ENCODE measurements around the gene HMX1. TPM values are rescaled to one million over a fixed set of nuclear protein-coding genes. Genes with fewer than 3 reads are reported as not detected.

The HMX1 gene
- polyA plus RNA-seq, 4 donors: not detected

DNA sequence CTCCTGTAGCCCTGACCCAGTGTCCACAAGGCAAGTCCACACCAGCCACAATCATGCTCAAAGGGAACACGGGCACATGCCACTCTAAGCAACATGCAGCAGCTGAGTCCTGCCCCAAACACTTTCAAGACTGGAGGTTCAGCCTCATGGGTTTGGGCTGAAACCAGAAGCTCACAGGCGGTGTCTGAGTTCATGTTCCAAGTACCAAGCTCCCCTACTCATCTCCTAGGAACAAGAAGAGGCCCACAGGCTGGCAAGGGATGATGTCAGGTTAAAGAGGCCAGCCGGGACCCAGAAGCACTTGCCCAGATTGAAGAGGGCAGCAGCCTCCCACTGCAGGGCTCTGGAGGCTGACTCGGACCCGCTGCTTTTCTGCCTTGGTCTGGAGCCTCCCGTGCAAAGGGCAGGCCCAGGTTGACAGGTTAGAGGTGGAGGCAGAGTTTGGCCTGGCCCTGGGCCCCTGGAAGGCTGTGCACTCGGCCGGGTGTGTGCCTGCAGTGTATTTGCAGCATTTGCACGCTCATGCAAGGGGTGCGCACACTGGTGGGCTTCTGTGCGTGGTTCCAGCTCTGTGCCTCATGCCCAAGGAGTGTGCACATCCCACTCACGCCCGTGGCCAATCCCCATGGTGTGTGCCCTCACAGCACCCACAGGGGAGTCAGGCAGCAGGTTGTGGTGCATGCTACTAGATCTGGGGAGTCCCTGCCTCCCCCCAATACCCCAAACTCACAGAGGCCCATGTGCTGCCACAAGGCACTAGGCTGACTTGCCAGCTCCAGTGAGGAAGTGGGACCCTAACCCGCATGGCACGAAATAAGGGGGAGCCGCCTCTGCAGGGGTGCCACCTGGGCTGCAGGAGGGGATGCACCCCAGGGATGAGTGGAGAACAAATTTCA lies 2.4 kb downstream of the HMX1 start:
- DNase-seq (ENCODE audit: low read depth in 4 of 4, low spot score in 2 of 4): no peak

DNA sequence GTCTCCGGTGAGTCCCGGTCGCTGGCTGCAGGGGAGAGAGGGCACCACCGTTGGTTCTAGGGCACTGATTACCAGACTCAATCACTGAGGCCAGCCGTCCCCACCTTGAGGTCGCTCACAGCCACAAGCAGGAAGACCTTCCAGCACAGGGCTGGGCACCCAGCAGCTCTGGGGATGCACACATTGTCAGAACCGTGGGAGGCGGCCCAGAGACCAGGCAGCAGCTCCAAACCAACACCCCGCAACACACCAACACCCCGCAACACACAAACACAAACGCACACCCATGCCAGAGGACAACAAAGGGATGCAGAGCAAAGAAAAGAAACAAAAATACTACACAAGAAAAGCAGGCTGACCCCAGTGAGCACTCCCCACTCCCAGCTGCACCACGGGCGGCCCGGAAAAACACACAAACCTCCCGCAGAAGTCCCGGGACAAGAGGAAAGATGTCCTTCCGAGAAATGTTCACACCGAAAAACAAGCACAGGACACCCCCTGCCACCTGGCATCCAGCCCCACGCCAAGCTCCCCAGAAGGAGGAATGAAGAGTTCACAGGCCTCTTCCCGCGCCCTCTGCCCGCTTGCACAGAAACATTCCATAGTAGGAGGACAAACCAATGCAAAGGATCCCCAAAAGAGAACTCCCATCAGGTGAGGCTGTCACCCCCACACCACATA lies 3.2 kb downstream of the HMX1 start:
- DNase-seq (ENCODE audit: low read depth in 4 of 4, low spot score in 2 of 4): no peak

DNA sequence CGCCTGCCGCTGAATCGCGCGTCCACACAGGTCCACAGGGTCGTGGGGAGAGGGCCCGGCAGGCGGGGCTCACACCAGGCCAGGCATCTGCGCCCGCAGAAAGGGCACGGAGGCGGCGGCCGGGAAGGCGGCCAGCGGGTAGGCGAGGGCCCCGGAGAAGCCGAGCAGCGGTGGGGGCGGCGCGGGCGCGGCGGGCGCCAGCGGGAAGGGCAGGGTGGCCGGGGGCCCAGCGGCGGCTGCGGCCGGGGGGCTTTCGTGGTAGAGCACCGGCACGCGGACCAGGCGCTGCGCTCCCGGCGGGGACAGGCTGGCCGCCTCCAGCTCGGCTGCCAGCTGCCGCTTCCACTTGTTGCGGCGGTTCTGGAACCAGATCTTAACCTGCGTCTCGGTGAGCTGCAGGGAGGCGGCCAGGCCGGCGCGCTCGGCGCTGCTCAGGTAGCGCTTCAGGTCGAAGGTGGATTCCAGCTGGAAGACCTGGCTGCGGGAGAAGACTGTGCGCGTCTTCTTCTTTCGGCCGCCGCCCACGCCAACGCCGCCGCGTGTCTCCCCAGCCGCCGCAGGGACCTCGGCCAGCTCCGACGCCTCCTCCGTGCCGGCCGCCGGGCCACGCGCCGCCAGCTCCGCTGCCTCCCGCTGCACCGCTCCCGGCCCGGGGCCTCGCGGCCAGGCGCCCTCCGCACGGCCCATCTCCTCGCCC lies 3.9 kb downstream of the HMX1 start:
- no peak for DNase-seq (ENCODE audit: low read depth in 4 of 4, low spot score in 2 of 4)

DNA sequence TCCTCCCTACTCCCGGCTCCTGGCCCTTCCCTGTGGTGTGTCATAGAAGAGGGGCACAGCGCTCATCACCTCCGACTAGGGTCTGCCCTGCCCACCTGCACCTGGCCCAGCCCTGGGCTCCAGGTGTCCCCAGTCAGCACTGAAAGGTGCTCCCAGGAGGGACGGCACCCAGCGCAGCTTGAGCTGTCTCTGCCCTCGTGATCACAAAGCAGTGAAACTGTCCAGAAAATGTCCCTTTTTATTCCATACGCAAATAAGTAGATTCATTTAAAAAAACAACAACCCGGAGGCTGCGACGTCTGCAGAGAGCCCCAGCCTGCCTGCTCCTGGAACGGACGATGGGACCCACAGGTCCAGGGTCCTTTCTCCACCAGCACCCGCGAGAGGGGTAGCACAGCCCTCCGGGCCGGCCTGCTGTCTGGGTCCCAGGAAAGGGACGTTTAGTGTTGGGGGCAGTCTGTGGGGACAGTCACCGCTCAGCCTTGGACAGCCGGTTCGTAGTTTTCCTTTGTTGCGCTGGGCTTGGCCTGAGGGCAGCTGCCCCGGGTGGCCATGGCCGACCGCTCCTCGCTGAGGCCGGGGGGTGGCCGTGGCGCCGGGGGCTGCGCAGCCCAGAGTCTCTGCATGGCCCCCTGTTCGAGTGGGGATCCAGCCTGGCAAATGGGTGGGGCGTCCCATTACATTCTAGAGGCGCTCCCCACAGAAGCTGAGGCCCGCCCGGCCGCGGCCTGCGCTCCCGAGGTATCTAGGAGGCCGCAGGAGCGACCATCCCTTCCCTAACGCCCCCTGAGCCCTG lies 4.6 kb downstream of the HMX1 start:
- DNase-seq (ENCODE audit: low read depth in 4 of 4, low spot score in 2 of 4): no peak

DNA sequence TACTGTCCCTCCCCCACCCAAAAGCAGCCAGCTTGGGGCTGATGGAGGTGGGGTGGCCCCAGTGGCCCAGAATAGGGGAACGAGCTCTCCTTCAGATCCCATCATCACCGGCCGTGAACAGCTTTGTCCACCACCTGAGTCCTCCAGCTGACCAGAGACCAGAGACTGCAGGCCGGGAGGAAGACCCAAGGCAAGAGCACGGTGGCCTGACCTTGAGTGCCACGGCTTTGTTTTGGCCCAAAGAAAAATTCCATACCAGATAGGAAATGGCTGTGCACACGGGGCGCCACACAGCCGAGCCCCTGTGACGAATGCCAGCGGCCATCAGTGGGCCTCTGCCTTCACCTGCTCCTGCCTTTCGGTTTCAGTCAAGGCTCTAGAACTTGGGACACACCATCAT lies 5.2 kb downstream of the HMX1 start:
- DNase-seq (ENCODE audit: low read depth in 4 of 4, low spot score in 2 of 4): no peak

DNA sequence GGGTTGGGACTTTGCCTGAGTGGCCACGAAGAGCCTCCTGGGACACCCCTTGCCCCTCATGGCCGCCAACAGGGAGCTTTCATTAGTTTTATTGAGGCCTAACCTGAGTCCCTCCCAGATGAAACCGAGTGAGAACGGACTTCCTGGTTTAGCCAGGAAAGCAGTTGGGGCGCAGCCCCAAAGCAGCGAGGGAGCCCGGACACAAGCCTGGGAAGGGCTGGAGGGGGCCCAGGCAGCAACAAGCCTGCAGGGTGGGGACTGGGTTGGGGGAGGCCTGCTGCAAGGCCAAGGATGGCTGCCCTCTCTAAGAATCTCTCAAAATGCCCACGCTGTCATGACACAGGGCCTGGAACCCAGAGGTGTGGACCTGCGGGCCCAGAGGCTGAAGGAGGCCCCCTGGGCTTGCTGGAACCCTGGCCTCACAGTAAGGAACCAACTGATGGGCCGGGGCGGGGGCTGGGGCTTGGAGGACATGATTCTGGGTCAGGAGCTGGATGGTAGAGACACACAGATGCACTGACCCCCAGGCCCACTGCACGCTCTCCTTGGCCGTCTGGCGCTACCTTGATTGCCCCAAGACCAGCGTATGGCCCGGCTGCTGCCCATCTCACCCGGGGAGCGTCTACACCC lies 5.8 kb downstream of the HMX1 start:
- no peak for DNase-seq (ENCODE audit: low read depth in 4 of 4, low spot score in 2 of 4)

DNA sequence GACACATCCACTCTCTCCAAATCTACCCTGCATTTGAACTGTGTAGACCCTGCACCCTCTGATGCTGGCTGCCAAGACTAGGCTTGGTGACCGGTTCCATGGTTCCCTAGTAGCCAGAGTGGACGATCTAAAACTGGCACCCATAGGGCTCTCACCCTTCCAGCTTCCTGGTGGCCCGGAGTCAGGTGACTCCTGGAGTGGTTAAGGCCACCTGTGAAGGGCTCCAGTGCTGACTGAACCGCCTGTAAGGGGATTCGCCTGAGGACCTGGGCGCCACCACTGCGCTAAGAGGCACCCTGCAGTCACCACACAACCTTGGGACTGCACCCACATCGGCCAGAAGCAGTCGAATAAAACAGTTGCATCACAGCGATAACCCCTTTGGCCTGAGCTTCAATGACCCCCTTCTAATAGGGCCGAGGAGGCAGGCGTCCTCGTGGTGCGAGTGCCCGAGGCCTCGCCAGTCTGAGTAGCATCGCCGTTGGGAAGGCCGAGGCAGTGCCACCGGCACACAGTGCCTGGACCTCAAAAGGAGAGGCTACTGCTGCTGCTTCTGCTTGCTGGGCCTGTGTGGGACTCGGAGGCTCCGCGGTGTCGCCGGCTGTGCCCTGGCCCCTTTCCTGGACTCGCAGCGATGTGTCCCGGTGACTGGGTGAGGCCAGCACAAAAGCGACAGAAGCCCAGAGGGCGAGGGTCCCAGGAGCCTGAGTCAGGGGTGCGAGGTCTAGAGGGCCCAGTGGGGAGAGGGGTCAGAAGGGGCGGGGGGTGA lies 6.5 kb downstream of the HMX1 start:
- no peak for DNase-seq (ENCODE audit: low read depth in 4 of 4, low spot score in 2 of 4)

DNA sequence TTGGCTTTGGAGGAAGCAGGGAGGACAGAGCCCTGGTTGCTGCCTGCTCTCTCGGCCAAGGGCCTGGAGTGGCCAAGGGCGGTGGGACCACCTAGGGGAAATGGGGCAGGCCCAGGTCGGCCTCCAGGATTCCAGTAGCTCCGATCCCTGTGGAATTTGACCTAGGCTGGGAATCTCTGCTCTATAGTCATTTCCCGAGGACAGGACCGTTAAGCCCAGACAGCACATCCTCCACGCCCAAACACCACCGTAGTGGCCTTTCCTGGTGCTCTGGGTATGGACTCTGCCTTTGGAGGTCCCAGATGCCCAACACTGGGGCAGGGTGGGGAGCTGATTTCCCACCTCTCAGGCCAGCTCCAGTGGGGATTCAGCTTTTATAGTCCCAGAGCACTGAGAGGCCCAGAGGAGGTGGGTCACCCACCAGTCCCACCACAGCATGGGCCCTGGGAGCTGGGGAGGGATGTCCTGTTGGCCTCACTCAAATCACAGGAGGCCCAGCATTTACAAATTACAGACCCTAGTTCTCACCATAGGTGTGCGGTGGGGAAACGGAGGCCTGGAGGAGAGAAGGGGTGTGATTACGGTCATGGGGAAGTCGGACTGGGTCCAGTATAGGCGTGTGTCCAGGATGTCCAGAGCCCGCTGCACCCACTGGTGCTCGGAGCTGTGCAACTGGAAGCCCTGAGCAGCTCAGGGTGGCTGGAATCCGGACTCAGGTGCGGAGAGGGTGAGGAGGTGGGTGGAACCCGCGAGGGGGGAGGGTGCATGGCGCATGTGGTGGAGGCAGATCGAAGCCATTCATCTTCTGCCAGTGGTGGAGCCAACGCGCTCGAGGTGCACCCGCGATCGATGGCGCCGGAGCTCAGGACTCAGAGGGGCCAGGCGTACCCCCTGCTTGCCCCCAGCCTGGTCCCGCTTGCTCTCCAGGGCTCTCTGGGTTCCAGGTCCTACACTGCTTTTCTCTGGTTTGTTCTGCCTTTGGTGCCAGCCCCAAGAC lies 7.7 kb downstream of the HMX1 start:
- DNase-seq (ENCODE audit: low read depth in 4 of 4, low spot score in 2 of 4): no peak

DNA sequence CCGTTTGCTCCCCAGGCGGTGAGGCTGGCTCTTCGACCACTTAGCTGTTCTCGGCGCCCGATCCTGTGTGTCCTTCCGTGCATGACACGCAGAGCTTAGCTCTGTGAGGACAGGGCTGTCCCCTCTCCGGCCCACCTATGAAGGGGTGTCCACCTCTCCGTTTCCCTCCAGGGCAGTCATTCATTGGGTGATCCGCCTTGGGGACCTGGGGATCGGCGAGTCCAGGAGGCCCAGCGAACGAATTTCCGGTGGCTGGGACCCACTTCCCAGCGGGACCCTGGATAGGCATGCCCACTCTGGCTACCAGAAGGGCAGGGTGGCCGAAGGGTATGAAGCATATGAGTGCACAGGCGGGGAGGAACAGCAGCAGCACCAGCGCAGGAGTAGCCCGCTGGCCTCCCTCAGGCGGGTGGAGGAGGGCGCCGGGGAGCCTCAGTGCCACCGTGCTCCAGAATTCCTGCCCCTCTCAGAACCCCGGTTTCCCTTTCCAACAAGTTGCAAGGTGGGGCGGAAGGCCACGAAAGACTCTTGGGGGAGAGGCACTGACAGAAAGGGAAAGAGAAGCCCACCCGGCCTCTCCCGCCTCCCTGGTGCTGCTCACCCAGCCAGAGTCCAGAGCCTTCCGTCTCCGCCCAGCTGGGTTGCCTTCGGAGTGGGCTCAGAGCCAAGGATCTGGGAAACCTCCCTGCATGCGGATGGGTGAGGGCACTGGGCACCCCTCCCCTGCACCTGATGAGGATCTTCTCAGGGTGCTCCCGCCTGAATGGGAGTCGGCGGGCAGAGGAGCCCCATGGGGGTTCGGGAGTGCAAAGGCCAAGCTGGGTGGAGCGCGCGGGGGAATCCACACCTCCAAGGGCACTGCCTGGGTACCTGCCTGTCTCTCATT lies 8.6 kb downstream of the HMX1 start:
- DNase-seq (ENCODE audit: low read depth in 4 of 4, low spot score in 2 of 4): no peak

DNA sequence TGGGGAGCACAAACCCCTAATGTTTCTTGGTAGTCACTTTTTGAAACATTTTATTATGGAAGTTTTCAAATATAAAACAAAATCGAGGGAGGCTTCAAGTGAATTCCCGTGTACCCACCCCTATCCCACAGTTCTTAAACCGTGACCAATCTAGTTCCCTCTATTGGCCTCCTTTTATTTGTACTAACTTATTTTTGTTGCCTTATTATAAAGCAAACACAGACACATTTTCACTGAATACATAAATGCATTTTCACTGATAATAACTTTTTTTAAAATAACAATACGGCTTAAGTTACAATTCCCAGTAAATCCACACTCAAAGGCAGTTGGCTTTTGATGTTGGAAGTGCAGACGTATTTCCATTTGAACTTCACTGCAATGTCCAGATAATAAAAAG lies 9.3 kb downstream of the HMX1 start:
- DNase-seq (ENCODE audit: low read depth in 4 of 4, low spot score in 2 of 4): no peak

DNA sequence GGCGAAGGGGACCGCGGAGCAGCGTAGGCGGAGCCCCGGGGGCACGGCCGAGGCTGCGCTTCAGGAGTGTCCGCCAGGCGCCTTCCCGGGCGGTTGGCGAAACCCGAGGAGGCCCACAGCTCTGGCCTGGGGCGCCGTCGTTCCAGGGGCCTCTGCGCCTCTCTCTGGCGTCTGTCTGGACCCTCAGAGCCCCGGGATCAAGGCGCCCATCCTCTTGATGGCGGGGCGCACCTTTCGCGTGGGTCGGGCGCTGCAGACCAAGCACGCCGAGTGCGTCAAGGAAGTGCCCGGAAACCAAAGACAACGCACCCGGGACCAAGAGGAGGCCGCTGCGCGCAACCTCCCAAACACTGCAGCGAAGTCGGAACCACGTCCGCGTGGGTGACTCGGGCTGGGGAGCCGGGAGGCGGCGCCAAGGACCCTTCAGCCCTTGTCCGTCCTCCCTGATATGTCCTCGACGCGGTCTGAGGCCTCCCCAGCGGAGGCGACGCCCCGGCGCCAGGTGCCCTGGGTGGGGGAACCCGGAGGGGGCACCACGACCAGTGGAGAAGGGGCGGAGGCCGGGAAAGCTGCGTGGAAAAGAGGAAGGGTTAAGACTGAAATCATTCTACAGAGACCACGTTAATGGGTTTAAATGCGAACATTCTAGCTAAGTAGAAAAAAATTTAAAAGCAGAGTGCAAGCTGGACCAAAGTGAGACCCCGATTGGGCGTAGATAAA lies 9.9 kb downstream of the HMX1 start:
- DNase-seq (ENCODE audit: low read depth in 4 of 4, low spot score in 2 of 4): no peak

DNA sequence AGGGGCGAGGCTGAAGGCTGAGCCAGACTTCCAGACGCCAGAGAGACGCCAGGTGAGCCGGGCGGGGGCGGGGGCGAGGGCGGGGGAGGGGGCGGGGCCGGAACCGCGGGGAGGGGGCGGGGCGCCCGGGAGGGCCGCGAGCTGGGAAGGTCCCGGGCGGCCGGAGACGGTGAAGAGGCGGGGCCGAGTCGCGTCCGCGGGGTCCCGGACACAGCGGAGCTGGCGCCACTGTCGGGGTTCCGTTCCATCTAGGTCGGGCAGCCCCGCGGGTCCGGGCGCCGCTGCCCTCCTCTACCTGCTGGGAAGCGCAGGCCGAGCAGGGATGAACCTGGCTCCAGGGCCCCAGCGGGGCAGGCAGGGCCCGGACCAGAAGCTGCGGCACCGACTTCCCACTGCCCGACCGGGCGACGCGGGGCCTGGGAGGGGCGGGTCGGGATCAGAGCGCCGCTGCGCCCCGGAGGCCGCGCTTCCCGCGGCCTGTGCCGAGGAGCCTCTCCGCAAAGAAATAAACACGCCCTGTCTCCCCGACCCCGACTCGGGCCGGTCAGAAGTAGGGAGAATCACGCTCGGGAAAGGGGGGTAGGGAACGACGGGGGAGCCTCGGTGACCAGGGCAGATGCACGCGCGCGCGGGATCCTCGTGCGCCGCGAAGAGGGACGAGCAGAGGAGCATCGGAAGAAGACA lies 10.6 kb downstream of the HMX1 start:
- DNase-seq (ENCODE audit: low read depth in 4 of 4, low spot score in 2 of 4): no peak

DNA sequence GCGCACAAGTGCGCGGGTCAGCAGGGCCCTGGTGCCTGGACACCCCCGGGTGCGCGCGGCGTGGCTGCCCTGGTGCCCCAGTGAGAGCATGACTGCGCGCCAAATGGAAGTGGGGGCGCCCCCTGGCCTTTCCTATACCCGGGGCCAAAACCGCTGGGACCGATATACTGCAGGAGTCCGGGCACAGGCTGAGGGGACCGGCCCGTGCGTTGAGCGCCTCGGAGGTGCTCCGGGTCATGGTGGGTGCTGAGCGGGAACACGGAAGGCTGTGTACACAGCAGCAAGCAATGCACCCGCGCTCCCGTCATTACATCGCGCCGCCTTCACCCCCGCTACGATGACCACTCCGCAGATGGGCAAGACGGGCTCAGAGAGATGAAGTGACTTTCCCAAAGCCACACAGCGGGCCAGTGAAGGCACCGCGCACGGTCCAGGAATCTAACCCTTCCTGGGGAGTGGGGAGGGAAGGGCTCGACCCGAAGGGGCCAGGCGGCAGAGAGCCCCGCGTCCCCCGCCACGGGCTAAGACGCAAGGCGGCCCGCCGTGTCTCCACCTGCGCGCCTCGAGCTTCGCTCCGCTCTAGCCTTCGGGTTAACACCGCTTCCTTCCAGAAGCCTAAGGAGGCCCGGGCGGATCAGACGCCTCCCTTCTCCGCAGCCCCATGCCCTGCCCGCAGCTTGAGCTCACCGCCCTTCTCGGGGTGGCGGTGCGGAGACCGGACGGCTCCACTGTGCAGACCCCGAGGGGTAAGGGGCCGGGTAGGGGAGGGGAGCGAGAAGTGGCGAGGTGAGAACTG lies 11.3 kb downstream of the HMX1 start:
- no peak for DNase-seq (ENCODE audit: low read depth in 4 of 4, low spot score in 2 of 4)

DNA sequence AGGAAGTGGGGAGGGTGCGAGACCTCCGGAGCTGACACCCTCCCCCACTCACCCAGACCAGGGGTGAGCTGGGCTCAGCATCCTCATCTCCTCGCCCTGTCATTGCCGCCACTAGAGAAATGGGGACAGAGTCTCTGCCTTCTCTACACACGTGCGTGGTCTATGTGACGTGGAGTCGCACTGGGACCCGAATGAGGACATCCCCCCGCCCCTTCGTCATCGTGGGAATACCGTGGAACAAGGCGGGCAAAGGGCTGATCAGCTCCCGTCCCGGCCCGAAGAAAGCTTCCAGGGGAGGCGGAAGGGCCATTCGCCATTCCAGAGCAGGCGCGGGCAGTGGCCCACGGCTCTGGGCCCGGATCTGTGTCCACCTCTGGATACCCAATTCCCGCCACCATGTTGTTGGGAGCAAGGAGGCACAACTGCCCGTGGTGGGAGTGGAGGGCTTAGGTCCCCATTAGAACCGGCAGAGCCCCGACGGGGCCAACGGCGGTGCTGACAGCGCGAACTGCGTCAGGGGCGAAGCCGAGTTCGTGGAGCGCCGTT lies 12.0 kb downstream of the HMX1 start:
- no peak for DNase-seq (ENCODE audit: low read depth in 4 of 4, low spot score in 2 of 4)

DNA sequence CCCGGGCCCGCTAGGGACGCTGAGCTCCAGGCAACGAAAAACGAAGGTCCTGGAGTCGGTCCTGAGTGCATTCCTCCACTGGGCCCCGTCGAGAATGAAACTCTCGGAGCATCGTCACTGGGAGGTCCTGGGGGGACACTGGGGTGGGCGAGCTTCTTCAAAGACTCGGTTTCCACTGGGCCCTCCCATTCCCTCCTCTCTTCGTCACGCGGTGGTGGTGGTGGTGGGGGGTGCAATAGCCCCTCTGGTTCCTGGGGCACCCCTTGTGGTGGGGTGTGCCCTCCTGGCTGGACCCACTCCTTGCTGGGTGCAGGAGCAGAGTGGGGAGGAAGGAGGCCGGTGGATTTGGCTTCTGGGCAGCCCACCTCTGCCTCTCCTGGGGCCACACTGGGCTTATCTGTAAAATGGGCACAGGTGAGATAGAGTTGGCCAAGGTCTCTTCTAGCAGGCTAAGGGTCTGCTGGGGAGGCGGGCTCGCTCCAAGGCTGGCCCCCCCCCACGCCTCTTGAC lies 12.9 kb downstream of the HMX1 start:
- no peak for DNase-seq (ENCODE audit: low read depth in 4 of 4, low spot score in 2 of 4)
